Right lobe of liver (tissue), 4 donors: ENCODE results near the gene MAPT.
"Not testable (repeated sequence)": the region's sequence is repeated elsewhere in the genome, so short reads cannot be mapped to it uniquely, and the experiment has no call there.

Source experiments
- CTCF ChIP-seq, 4 donors: fragments of 200-600 bp in 3 of 4; fragments of 450-650 bp in 1 of 4; IDR thresholded peaks; one replicate each; pipeline versions ENCODE4 v1.5.1 to v1.8.0; 2016 to 2022; ENCODE audit warnings: antibody characterized with exemption in 4 of 4, mild to moderate bottlenecking in 2 of 4
- POLR2A ChIP-seq: fragments of 450-650 bp; IDR thresholded peaks from one replicate; pipeline ENCODE4 v1.6.1; 2017; ENCODE audit warnings: antibody characterized with exemption, mild to moderate bottlenecking
- donor health status: DM: no; HTN: no; CAD: no.
- donor health status: DM: no; HTN: no; CAD: no.
- donor health status: DM: no; HTN: yes; CAD: no.

DNA sequence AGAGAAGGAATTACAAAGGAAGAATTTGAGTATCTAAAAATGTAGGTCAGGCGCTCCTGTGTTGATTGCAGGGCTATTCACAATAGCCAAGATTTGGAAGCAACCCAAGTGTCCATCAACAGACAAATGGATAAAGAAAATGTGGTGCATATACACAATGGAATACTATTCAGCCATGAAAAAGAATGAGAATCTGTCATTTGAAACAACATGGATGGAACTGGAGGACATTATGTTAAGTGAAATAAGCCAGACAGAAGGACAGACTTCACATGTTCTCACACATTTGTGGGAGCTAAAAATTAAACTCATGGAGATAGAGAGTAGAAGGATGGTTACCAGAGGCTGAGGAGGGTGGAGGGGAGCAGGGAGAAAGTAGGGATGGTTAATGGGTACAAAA, 111.7 kb downstream of the MAPT start:
- not testable (repeated sequence) for TF ChIP-seq CTCF (IDR thresholded peaks at IDR 0.05); POLR2A
